GM18502 (cell line): Measurements from ENCODE around the gene SMAD7.

ENCODE experiments used
- ATAC-seq: cut with Tn5 transposase; IDR thresholded peaks from one replicate; pipeline ENCODE4 v1.9.1; 2021; ENCODE audit warnings: mild to moderate bottlenecking; ENCODE audit not compliant: unreplicated experiment, poor library complexity

Gene SMAD7

DNA sequence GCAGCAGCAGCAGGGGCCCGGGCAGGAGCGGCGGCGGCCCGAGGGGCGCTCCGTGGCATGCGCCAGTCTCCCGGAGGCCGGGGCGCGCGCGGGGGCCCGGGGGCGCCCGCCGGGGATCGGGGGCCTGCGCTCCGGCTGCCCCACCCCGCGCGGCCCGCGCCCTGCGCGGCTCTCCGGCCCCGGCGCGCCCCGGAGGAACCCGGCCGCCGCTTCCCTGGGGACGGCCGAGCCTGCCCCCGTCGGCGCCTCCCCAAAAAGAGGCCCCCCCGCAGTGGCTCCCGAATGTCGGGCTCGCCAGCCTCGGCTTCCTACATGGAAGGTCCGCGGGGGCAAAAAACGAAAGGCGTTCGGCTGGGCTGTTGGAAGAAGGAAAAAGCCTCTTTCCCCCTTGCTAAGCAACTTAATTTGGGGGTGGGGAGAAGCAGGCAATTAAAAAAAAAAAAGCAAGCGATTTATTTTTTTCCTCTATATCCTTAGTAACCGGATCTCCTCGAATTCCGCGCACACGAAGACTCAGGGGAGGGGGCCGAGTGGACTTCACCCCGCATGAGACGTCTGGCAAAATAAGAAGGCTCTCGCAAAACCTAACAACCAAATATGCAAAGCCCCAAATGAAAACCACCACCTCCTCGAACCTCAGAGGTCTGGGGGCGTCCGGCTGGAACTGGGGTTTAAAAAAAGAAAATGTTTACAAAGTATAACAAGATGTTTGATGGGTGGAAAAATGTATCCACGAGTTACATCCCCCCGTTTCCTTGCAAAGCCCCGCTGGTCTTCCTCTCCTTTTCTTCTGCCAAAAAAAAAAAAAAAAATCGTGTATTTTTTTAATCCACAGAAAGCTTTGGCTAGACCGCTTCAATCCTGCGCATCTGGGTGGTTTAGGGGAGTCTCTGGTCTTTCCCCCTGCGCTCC, at the start of gene SMAD7:
Gene SMAD7, minus strand, starts transcription at position 430 of the 912 bp plus-strand sequence. CDS start 541 bp downstream, outside the sequence.
- ATAC-seq = no peak

- no peak for ATAC-seq
Measured at GRCh38 chr18:48999569-48999968, 48.8 kb upstream of the SMAD7 start.

GRCh38 chr18:48997985-48998831, 47.4 kb upstream of the SMAD7 start:
- no peak for ATAC-seq

DNA sequence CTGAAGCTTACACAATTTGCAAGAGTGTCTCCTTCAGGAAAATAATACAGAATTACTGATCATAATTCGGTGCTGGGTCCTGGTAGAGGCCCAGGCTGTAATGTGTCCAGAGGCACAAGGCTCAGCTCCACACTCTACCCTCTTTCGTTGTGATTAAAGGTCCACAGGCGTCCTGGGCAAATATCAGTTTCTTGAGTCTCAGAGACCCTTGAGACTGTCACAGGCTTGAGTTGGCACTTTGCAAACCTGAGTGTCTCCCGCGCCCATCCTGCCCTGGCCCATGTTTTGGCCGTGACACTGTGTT, 46.9 kb upstream of the SMAD7 start:
- ATAC-seq = no peak

- no peak for ATAC-seq
Measured at GRCh38 chr18:48996901-48997463, 46.2 kb upstream of the SMAD7 start.

DNA sequence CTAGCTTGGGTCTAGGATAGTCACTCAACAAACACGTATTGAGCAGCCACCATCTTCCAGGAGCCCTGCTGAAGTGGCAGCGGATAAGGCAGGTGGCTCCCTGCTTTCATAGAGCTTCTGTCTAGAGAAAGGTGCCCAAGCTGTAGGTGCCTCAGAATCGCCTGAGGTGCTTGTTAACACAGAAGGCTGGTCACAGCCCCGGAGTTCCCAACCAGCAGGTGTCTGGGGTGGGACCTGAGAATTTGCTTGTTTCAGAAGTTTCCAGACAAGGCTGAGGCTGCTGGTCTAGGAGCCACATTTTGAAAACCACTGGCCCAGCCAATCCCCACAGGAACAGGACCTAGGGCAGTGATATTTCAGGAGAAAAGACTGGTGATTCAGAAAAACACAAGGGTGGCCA, 45.3 kb upstream of the SMAD7 start:
- ATAC-seq = no peak

DNA sequence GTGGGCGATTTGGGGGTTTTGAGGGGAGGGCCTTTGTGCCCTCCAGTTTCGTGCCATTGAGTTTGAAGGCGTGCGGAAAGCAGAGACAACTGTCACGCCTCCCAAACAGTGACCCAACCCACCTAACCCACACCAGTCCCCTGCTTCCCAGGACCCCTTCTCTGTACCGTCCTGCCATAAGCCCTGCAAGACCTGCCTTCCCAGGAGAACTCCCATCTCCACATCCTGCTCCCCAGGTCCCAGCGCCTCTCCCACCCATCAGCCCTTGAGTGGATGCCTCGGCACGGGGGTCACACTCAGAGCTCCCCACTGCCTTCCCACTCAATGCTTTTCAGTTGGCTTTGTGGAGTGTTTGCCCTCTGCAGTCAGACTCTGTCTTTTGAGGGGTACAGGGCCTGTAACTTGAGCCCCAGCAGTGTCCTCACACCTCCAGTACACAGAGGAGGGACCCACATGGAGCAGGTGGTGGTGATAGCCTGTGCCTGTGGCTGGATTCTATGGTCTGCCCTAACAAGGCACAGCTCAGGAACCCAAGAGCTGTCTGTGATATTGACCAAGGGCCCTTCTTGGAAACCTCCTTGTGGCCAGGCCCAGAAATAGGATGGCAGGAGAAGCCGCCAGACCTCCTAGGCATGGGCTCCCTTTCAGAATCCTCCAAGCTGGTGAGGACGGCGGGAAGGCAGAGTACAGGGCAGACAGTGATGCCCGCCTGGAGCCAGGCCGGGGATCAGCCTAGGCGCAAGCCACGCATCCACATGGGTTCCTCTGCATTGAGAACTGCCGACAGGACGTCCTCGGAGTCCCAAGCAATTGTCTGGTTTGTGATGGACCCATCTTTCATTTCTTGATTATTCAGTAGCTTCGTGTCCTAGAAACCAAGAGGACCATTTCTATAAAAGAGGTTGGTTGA, 44.4 kb upstream of the SMAD7 start:
- no peak for ATAC-seq

- no peak for ATAC-seq
Measured at GRCh38 chr18:48994044-48994651, 43.4 kb upstream of the SMAD7 start.

DNA sequence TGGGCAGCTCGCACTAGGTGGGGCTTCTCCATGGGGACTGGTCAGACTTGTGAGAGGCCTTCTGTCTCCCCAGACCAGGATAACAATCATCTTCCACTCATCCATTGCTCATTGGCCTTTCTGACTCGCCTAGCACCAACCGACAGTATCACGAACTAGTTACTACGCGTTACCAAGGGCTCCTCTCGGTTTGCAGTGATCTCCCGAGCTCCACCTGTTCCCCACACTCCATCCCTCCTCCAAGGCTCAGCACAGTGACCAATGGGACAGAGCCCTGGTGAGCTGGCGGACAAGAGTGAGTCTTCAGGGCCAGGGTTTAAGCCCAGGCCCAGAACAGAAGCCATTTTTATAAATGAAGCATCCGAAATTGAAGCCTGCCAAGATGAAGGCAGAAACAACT, 42.8 kb upstream of the SMAD7 start:
- no peak for ATAC-seq

DNA sequence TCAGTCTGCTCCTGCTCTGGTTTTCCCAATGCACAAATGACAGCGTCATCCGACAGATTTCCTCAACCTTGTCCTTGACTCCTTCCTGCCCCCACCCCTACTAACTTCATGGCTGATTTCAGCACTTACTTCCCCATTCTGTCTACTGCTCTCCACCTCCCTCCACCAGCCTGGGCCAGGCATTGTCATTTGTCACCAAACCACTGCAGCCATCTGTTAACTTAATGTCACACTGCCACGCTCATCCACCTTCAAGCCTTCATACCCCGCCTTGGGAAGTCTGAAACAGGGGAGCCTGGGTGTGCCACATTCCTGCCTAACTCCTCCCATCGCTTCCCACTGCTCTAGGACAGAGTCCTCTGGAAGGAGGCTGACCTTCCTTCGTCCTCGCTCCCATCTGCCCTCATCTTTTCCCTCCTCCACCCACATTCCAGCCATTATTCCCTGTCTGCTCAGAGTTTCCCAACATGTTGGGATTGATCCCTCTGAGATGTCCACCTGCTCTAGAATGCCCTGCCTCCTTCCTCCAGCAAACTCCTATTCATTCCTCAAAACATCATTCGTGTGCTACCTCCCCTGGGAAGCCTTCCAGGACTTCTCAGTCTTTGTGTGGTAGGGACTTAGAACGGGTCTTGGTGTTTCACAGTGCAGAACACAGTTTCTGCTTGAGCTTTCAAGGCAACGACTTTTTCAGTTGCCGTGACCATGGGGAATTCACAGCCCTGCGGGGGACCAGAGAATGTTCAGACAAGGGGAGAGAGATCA, 42.2 kb upstream of the SMAD7 start:
- ATAC-seq = no peak

- ATAC-seq = no peak
Measured at GRCh38 chr18:48992133-48992532, 41.4 kb upstream of the SMAD7 start.

DNA sequence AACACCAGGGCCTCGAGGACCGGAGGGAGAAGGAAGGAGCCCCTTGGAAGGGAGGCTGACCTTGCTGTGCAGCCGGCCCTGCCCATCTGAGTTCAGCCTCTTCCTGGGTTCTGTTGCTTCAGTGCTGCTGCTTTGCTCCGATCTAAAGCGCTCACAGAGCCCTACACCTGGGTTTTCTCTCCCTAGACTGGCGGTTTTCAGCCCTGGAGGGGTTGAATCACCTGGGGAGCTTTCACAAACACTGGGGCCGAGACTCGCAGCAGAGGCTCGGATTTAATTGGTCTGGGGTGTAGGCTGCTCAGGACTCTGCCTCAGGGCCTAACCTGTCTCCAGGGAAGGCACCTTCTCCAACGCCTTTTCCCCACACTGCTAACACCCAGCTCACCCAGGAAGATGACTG, 40.9 kb upstream of the SMAD7 start:
- ATAC-seq = no peak

GRCh38 chr18:48991319-48991660, 40.5 kb upstream of the SMAD7 start:
- ATAC-seq = no peak

GRCh38 chr18:48990481-48991318, 39.9 kb upstream of the SMAD7 start:
- ATAC-seq = no peak

DNA sequence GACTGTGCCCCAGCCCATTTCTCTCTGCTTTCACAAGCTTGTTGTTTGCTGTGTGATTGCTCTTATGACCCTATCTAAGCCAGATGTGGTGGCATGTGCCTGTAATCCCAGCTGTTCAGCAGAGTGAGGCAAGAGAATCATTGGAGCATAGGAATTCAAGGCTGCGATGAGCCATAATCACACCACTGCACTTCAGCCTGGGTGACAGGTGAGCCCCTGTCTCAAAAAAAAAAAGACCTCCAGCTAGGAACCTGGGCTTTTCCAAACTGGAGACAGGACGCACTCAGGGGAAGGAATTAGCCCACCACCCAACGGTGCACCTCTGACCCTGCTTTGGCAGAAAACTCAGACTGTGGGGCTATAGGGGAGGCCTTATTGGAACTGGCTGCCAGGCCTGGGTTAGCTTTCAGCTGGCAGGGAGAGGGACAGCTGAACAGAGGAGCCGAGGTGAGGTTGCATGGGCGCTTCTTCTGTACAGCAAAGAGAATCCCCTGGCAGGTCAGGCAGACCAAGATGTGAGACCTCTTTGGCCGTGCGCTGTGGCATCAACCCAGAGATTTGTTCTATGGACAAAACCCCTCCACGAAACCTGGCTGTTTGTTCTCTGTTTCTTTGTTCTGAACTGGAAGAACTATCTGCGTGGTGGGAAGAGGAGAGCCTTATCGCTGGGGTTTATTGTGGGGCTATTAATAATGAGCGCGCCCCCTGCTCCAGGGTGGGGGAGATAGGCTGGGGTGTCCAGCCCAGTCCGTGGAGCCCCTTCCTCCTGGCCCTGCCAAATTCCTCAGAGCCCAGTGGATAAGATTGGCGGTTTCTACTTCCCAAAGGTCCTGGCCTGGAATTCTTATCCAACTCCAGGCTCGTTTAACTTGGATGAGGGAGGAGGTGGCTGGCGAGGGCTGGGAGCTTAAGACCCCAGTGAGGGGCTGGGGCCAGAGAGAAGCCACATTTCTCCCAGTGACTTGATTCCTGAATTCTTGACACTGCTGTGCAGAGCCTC, 38.8 kb upstream of the SMAD7 start:
- ATAC-seq = no peak

DNA sequence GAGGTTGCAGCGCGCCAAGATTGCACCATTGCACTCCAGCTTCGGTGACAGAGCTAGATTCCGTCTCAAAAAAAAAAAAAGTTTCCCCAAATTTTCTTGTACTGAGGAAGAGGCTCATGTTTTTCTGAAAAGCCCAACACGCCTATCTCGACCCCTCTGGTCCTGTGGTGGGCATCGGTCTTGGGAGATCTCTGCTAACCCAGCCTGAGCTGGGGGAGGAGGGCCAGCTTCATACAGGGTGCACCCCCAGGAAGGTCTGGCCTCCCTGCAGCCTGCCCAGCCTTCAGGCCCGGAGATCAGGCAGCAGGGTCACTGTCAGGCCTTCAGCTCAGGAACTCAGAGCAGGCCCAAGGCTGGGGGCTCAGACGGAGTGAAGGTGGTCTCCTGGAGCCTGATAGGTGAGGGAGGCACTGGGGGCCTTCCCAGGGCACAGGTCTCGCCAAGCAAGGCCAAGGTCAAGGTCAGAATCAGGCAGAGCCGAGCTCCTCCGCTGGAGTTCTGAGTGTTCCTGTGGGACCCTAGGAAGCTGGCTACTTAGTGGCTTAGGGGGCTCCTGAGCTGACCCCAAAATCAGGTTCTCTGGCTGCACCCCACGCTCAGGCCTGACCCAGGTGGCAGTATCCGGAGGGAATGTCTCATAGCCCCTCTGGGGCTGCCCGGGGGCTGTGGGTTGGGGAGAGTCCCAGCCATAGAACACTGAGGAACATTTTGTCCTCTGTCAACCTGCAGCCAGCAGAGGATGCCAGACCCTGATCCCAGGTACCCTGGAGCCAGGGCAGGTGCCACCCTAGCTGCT, 37.9 kb upstream of the SMAD7 start:
- no peak for ATAC-seq
